ENCODE measurements around the gene S100A2.
"Not testable (repeated sequence)": the region's sequence is repeated elsewhere in the genome, so short reads cannot be mapped to it uniquely, and the experiment has no call there.

The S100A2 gene

DNA sequence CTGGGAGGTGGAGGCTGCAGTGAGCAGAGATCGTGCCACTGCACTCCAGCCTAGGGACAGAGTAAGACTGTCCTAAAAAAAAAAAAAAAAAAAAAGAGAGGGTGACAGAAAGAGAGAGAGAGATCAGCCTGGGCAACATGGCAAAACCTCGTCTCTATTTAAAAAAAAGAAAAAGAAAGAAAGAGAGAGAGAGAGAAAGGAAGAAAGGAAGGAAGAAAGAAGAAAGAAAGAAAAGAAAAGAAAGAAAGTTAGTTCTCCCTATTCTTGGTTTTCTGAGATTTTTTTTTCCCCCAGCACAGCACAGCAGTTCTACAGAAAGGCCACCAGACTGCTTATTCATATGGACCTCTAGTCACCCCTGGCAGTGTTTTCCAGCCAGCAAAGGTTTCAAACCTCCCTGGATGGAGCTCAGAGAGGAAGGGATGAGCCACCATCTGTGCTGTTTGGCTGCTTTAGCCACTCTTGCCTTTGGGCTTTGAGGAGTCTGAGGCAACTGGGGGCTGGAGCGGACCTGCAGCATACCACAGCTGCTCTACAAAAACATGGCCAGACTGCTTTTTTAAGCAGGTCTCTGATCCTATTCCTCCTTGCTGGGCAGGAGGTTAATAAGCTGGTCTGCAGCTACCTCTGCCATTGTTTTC is 40.4 kb downstream of the S100A2 start:
- TF ChIP-seq, protein P1, sequence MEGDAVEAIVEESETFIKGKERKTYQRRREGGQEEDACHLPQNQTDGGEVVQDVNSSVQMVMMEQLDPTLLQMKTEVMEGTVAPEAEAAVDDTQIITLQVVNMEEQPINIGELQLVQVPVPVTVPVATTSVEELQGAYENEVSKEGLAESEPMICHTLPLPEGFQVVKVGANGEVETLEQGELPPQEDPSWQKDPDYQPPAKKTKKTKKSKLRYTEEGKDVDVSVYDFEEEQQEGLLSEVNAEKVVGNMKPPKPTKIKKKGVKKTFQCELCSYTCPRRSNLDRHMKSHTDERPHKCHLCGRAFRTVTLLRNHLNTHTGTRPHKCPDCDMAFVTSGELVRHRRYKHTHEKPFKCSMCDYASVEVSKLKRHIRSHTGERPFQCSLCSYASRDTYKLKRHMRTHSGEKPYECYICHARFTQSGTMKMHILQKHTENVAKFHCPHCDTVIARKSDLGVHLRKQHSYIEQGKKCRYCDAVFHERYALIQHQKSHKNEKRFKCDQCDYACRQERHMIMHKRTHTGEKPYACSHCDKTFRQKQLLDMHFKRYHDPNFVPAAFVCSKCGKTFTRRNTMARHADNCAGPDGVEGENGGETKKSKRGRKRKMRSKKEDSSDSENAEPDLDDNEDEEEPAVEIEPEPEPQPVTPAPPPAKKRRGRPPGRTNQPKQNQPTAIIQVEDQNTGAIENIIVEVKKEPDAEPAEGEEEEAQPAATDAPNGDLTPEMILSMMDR (IDR thresholded peaks at IDR 0.05; ENCODE audit: low read depth, low read length, poor library complexity, severe bottlenecking) = no peak
- no peak for TF ChIP-seq EZH2phosphoT487 (IDR thresholded peaks at IDR 0.05; ENCODE audit: borderline replicate concordance, low read length)
- Histone ChIP-seq H3K4me1 (ENCODE audit: control insufficient read depth, low read length) (no peaks in the 10 kb centered on the region), H3F3A (ENCODE audit: control insufficient read depth, insufficient read depth) (no peaks in the 10 kb centered on the region), H3K79me2 (ENCODE audit: control insufficient read depth, low read length) (no peaks in the 10 kb centered on the region), H3K4me2 (ENCODE audit: low read length) (no peak overlapping the region), H3K4me3 (ENCODE audit: low read length) (no peak overlapping the region), H3K36me3 (ENCODE audit: control insufficient read depth, low read length) (no peaks in the 10 kb centered on the region), H3K9me2 (replicated peaks; ENCODE audit: control insufficient read depth, low read length) (no peaks in the 10 kb centered on the region), H3K27ac (ENCODE audit: low read depth, low read length) (no peak overlapping the region), H3K9me3 (ENCODE audit: control insufficient read depth, insufficient read depth, low read length) (no peaks in the 10 kb centered on the region), H3K27me3 (ENCODE audit: control insufficient read depth, low read length) (peaks cover 26% of the 10 kb centered on the region), H4K20me1 (ENCODE audit: control insufficient read depth, insufficient read depth, low read depth, low read length) (no peaks in the 10 kb centered on the region)

DNA sequence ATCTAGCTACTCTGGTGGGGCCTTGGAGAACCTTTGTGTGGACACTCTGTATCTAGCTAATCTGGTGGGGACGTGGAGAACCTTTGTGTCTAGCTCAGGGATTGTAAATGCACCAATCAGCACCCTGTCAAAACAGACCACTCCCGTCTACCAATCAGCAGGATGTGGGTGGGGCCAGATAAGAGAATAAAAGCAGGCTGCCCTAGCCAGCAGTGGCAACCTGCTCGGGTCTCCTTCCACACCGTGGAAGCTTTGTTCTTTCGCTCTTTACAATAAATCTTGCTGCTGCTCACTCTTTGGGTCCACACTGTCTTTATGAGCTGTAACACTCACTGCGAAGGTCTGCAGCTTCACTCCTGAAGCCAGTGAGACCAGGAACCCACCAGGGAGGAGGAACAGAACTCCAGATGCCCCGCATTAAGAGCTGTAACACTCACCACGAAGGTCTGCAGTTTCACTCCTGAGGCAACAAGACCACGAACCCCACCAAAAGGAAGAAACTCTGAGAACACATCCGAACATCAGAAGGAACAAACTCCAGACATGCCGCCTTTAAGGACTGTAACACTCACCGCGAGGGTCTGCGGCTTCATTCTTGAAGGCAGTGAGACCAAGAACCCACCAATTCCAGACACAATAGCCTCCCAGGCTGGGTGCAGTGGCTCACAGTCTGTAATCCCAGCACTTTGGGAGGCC is 43.1 kb downstream of the S100A2 start:
- H3K9me3 ChIP-seq (ENCODE audit: control insufficient read depth, insufficient read depth, low read length); H3K4me3 ChIP-seq (ENCODE audit: low read length); H3K79me2 ChIP-seq (ENCODE audit: control insufficient read depth, low read length); H3K36me3 ChIP-seq (ENCODE audit: control insufficient read depth, low read length); H3K4me1 ChIP-seq (ENCODE audit: control insufficient read depth, low read length); H3K4me2 ChIP-seq (ENCODE audit: low read length); H3K9me2 ChIP-seq (replicated peaks; ENCODE audit: control insufficient read depth, low read length); H3F3A ChIP-seq (ENCODE audit: control insufficient read depth, insufficient read depth); H4K20me1 ChIP-seq (ENCODE audit: control insufficient read depth, insufficient read depth, low read depth, low read length); H3K27ac ChIP-seq (ENCODE audit: low read depth, low read length): not testable (repeated sequence)
- peaks cover 14% of the 10 kb centered on the region; the same call in 1 of the 2 replicates for H3K27me3 ChIP-seq (ENCODE audit: control insufficient read depth, low read length)

DNA sequence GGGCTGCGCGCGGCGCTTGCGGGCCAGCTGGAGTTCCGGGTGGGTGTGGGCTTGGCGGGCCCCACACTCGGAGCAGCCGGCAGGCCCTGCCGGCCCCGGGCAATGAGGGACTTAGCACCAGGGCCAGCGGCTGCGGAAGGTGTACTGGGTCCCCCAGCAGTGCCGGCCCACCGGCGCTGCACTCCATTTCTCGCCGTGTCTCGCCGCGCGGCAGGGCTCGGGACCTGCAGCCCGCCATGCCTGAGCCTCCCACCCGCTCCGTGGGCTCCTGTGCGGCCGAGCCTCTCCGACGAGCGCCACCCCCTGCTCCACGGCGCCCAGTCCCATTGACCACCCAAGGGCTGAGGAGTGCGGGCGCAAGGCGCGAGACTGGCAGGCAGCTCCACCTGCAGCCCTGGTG is 43.8 kb downstream of the S100A2 start:
- H3K36me3 ChIP-seq (ENCODE audit: control insufficient read depth, low read length); H3K4me3 ChIP-seq (ENCODE audit: low read length); H3K4me2 ChIP-seq (ENCODE audit: low read length); H3K79me2 ChIP-seq (ENCODE audit: control insufficient read depth, low read length); H3K9me2 ChIP-seq (replicated peaks; ENCODE audit: control insufficient read depth, low read length); H4K20me1 ChIP-seq (ENCODE audit: control insufficient read depth, insufficient read depth, low read depth, low read length); H3K4me1 ChIP-seq (ENCODE audit: control insufficient read depth, low read length); H3K9me3 ChIP-seq (ENCODE audit: control insufficient read depth, insufficient read depth, low read length); H3F3A ChIP-seq (ENCODE audit: control insufficient read depth, insufficient read depth); H3K27ac ChIP-seq (ENCODE audit: low read depth, low read length): not testable (repeated sequence)
- peaks cover 13% of the 10 kb centered on the region; the same call in 1 of the 2 replicates for H3K27me3 ChIP-seq (ENCODE audit: control insufficient read depth, low read length)

DNA sequence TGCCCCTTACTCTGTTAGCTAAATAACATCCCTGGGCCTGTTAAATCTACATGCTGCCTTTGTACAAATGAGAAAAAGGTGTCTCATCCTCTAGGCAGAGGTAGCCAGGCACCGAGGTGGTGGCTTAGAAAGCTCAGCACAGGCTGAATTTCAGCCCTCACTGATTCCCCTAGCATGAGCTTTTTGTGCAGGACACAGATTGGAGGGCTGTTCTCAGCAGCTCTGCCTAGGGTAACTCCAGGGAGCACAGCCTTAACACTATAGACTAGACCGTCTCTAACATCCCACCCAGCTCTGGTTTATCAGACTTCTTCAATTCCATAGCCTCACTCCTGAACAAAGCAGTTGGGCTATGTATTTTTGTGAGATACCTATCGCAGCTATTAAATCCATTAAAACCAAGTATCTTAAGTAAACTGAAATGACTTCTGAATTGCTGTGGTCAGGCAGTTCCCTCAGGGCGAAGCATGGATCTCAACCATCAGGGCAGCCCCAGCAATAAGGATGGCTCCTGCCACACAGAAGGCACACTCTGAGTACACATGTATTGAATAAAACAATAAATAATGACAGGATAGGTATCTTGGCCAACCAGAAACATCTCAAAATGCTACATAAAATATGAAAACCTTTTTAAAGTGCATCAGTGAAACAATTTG is 44.7 kb downstream of the S100A2 start:
- no peak for TF ChIP-seq EZH2phosphoT487 (IDR thresholded peaks at IDR 0.05; ENCODE audit: borderline replicate concordance, low read length)
- TF ChIP-seq, protein P1 (IDR thresholded peaks at IDR 0.05; ENCODE audit: low read depth, low read length, poor library complexity, severe bottlenecking) = no peak
- Histone ChIP-seq H3K27ac (ENCODE audit: low read depth, low read length) (no peak overlapping the region), H3K4me2 (ENCODE audit: low read length) (no peak overlapping the region), H3K79me2 (ENCODE audit: control insufficient read depth, low read length) (no peaks in the 10 kb centered on the region), H4K20me1 (ENCODE audit: control insufficient read depth, insufficient read depth, low read depth, low read length) (no peaks in the 10 kb centered on the region), H3K36me3 (ENCODE audit: control insufficient read depth, low read length) (no peaks in the 10 kb centered on the region), H3K9me2 (replicated peaks; ENCODE audit: control insufficient read depth, low read length) (no peaks in the 10 kb centered on the region), H3K4me1 (ENCODE audit: control insufficient read depth, low read length) (no peaks in the 10 kb centered on the region), H3K27me3 (ENCODE audit: control insufficient read depth, low read length) (peaks cover 11% of the 10 kb centered on the region; the same call in 1 of the 2 replicates), H3K9me3 (ENCODE audit: control insufficient read depth, insufficient read depth, low read length) (no peaks in the 10 kb centered on the region), H3K4me3 (ENCODE audit: low read length) (no peak overlapping the region), H3F3A (ENCODE audit: control insufficient read depth, insufficient read depth) (no peaks in the 10 kb centered on the region)

DNA sequence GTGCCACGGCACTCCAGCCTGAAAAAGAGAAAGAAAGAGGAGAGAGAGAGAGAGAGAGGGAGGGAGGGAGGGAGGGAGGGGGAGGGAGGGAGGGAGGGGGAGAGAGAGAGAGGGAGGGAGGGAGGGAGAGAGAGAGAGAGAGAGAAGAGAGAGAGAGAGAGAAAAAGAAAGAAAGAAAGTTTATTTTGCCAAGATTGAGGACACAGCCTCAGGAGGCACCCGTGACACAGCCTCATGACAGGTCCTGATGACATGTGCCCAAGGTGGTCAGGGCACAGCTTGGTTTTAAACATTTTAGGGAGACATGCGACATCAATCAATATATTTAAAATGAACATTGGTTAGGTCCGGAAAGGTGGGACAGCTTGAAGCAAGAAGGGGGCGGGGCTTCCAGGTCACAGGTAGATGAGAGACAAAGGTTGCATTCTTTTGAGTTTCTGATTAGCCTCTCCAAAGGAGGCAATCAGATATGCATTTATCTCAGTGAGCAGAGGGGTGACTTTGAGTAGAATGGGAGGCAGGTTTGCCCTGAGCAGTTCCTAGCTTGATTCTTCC is 45.4 kb downstream of the S100A2 start:
- H3K4me2 ChIP-seq (ENCODE audit: low read length); H3K4me3 ChIP-seq (ENCODE audit: low read length); H3F3A ChIP-seq (ENCODE audit: control insufficient read depth, insufficient read depth); H3K9me2 ChIP-seq (replicated peaks; ENCODE audit: control insufficient read depth, low read length); H3K36me3 ChIP-seq (ENCODE audit: control insufficient read depth, low read length); H3K27me3 ChIP-seq (ENCODE audit: control insufficient read depth, low read length); H3K4me1 ChIP-seq (ENCODE audit: control insufficient read depth, low read length); H3K27ac ChIP-seq (ENCODE audit: low read depth, low read length); H3K9me3 ChIP-seq (ENCODE audit: control insufficient read depth, insufficient read depth, low read length); H3K79me2 ChIP-seq (ENCODE audit: control insufficient read depth, low read length); H4K20me1 ChIP-seq (ENCODE audit: control insufficient read depth, insufficient read depth, low read depth, low read length): not testable (repeated sequence)

Measured in DOHH2 (cell line).